Progenitor cell of endocrine pancreas (in vitro differentiated cells): ENCODE data around the gene AKAIN1. TPM values are rescaled to one million over a fixed set of nuclear protein-coding genes. Genes with fewer than 3 reads are reported as not detected.

Experiments used
- DNase-seq: peaks from one replicate; pipeline ENCODE4 v3.0.0; 2021; ENCODE audit warnings: low spot score; ENCODE audit not compliant: unreplicated experiment
- H3K27ac Mint-ChIP-seq: 2 replicates; pipeline ENCODE4 v1.8.0; 2021; ENCODE audit warnings: mild to moderate bottlenecking, moderate library complexity, mixed read lengths
- H3K27me3 Mint-ChIP-seq: 2 replicates; pipeline ENCODE4 v1.8.0; 2021; ENCODE audit warnings: mixed read lengths
- H3K36me3 Mint-ChIP-seq: 2 replicates; pipeline ENCODE4 v1.8.0; 2022; ENCODE audit warnings: mixed read lengths; ENCODE audit not compliant: insufficient read depth
- H3K4me1 Mint-ChIP-seq: 2 replicates; pipeline ENCODE4 v1.8.0; 2021; ENCODE audit warnings: low read depth, mixed read lengths
- H3K4me3 Mint-ChIP-seq: 2 replicates; pipeline ENCODE4 v1.8.0; 2021; ENCODE audit warnings: low read depth, mild to moderate bottlenecking, moderate library complexity, mixed read lengths
- H3K9me3 Mint-ChIP-seq: 2 replicates; pipeline ENCODE4 v1.8.0; 2021; ENCODE audit warnings: low read depth, mixed read lengths
- total RNA-seq: library from RNA; stranded (reverse); gene quantifications from 2 replicates; pipeline ENCODE4 v1.2.1, GENCODE V29; 2021
- TF ChIP-seq, protein P1 (sequence below): fragments of 200-600 bp; sonication (generic); IDR thresholded peaks from one replicate; pipeline ENCODE4 v1.5.0; 2021; ENCODE audit warnings: antibody characterized with exemption, mild to moderate bottlenecking; ENCODE audit not compliant: unreplicated experiment

The AKAIN1 gene
- total RNA-seq, 1 donor from 2014 or later: not detected

DNA sequence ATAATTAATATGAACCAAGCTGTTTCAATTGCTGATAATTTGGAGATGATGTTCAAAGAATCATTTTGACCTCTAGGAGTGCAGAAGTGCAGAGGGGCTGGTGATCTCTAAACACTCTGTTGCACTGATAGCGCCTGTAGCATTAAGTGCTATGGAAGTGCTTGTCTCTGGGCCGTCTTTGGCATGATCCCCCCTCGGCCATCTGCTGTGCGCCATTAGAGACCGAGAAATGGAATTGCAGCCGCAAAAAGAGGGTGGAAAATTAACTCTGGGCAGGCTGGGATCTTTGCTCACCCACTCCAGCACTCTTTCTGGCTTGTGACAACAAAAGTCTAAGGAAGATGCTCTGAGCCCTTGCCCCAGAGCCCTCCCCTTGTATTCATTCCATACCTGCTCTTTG lies 23.4 kb downstream of the AKAIN1 start:
- peaks cover 2% of the 10 kb centered on the region for H3K9me3 Mint-ChIP-seq
- TF ChIP-seq, protein P1, sequence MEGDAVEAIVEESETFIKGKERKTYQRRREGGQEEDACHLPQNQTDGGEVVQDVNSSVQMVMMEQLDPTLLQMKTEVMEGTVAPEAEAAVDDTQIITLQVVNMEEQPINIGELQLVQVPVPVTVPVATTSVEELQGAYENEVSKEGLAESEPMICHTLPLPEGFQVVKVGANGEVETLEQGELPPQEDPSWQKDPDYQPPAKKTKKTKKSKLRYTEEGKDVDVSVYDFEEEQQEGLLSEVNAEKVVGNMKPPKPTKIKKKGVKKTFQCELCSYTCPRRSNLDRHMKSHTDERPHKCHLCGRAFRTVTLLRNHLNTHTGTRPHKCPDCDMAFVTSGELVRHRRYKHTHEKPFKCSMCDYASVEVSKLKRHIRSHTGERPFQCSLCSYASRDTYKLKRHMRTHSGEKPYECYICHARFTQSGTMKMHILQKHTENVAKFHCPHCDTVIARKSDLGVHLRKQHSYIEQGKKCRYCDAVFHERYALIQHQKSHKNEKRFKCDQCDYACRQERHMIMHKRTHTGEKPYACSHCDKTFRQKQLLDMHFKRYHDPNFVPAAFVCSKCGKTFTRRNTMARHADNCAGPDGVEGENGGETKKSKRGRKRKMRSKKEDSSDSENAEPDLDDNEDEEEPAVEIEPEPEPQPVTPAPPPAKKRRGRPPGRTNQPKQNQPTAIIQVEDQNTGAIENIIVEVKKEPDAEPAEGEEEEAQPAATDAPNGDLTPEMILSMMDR: no peak
- H3K4me3 Mint-ChIP-seq: no peak overlapping the region
- H3K27ac Mint-ChIP-seq: no peak overlapping the region
- H3K4me1 Mint-ChIP-seq: peaks cover 3% of the 10 kb centered on the region
- DNase-seq: no peak
- no peaks in the 10 kb centered on the region for H3K36me3 Mint-ChIP-seq
- H3K27me3 Mint-ChIP-seq: no peaks in the 10 kb centered on the region

DNA sequence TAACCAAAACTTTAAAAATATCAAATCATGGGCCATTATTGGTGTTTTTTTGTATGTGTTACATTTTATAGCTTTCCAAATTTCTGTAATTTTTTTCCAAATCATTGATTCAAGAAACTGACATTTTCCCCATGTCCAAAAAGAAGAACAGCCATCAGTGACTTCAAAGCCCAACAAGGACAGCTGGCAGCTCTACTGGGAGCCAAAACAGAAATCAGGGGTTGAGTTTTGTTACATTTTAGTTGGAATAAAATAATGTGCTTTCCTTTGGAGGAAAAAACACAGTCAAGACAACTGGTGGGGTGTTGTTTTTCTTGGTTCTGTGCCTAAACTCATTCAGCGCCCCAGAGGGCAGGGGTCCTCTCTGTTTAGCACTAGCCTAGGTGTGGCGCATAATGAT lies 23.8 kb downstream of the AKAIN1 start:
- Mint-ChIP-seq H3K4me3 (no peak overlapping the region), H3K4me1 (no peaks in the 10 kb centered on the region), H3K9me3 (peaks cover 2% of the 10 kb centered on the region), H3K36me3 (no peaks in the 10 kb centered on the region), H3K27ac (no peak overlapping the region), H3K27me3 (no peaks in the 10 kb centered on the region)
- TF ChIP-seq, protein P1: no peak
- DNase-seq: no peak

GRCh38 chr18:5167831-5168230 lies 29.2 kb downstream of the AKAIN1 start:
- TF ChIP-seq, protein P1: no peak
- no peak overlapping the region for H3K27ac Mint-ChIP-seq
- no peaks in the 10 kb centered on the region for H3K27me3 Mint-ChIP-seq
- no peak for DNase-seq
- H3K36me3 Mint-ChIP-seq: no peaks in the 10 kb centered on the region
- no peaks in the 10 kb centered on the region for H3K4me1 Mint-ChIP-seq
- H3K4me3 Mint-ChIP-seq: no peak overlapping the region
- H3K9me3 Mint-ChIP-seq: peaks cover 2% of the 10 kb centered on the region

GRCh38 chr18:5166606-5167280 lies 30.3 kb downstream of the AKAIN1 start:
- H3K4me1 Mint-ChIP-seq: no peaks in the 10 kb centered on the region
- no peaks in the 10 kb centered on the region for H3K27me3 Mint-ChIP-seq
- DNase-seq: no peak
- TF ChIP-seq, protein P1: no peak
- H3K36me3 Mint-ChIP-seq: no peaks in the 10 kb centered on the region
- peaks cover under 1% of the 10 kb centered on the region for H3K9me3 Mint-ChIP-seq
- H3K27ac Mint-ChIP-seq: no peak overlapping the region
- no peak overlapping the region for H3K4me3 Mint-ChIP-seq

GRCh38 chr18:5164903-5165302 lies 32.2 kb downstream of the AKAIN1 start:
- no peaks in the 10 kb centered on the region for H3K4me1 Mint-ChIP-seq
- H3K36me3 Mint-ChIP-seq: no peaks in the 10 kb centered on the region
- H3K9me3 Mint-ChIP-seq: no peaks in the 10 kb centered on the region
- no peak overlapping the region for H3K4me3 Mint-ChIP-seq
- no peaks in the 10 kb centered on the region for H3K27me3 Mint-ChIP-seq
- no peak for DNase-seq
- TF ChIP-seq, protein P1: no peak
- no peak overlapping the region for H3K27ac Mint-ChIP-seq
